ENCODE measurements around the gene MOCS1.

DNA sequence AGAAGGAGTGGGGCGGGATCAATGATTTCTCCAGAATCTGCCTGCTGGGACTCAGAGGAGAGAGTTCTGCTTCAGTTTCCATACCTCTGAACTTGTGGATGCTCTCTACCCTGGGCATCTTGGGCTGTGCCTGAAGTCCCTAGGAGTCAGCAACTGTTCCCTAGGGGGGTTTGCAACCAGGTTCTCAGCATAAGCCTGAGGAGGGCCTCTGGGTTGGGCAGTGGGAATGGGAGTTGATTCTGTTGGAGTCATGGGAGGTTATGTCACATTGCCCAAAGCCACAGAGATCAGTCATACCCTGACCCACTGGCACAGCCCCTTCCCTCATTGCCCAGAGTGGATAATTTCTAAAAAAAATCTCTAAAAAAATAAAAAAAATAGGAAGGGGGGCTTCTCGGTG, 47.4 kb downstream of the MOCS1 start:
- TF ChIP-seq, protein P1, sequence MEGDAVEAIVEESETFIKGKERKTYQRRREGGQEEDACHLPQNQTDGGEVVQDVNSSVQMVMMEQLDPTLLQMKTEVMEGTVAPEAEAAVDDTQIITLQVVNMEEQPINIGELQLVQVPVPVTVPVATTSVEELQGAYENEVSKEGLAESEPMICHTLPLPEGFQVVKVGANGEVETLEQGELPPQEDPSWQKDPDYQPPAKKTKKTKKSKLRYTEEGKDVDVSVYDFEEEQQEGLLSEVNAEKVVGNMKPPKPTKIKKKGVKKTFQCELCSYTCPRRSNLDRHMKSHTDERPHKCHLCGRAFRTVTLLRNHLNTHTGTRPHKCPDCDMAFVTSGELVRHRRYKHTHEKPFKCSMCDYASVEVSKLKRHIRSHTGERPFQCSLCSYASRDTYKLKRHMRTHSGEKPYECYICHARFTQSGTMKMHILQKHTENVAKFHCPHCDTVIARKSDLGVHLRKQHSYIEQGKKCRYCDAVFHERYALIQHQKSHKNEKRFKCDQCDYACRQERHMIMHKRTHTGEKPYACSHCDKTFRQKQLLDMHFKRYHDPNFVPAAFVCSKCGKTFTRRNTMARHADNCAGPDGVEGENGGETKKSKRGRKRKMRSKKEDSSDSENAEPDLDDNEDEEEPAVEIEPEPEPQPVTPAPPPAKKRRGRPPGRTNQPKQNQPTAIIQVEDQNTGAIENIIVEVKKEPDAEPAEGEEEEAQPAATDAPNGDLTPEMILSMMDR (IDR thresholded peaks at IDR 0.05; ENCODE audit: insufficient read depth, low read depth, low read length): no peak
- no peak for TF ChIP-seq EZH2 (IDR thresholded peaks at IDR 0.05; ENCODE audit: insufficient read depth, low read length)
